NCI-H1930 (cell line): Measurements from ENCODE around the gene GPR68.
"Not testable (repeated sequence)": the region's sequence is repeated elsewhere in the genome, so short reads cannot be mapped to it uniquely, and the experiment has no call there.

Experiments
- DNase-seq, 2 experiments: peaks; one replicate each; lab custom pipeline; 2025; lab: John Stamatoyannopoulos, UW

GPR68 gene

GRCh38 chr14:91272341-91273272 is 28.1 kb upstream of the GPR68 start:
- DNase-seq, result no peak

GRCh38 chr14:91271639-91272038 is 27.1 kb upstream of the GPR68 start:
- no peak for DNase-seq

- DNase-seq, result no peak
Measured at GRCh38 chr14:91270619-91271018, 26.1 kb upstream of the GPR68 start.

- DNase-seq, result no peak
Measured at GRCh38 chr14:91270188-91270587, 25.7 kb upstream of the GPR68 start.

- DNase-seq, result no peak
Measured at GRCh38 chr14:91269076-91269991, 24.8 kb upstream of the GPR68 start.

GRCh38 chr14:91267965-91268437 is 23.5 kb upstream of the GPR68 start:
- DNase-seq, result no peak

- DNase-seq, result not testable (repeated sequence)
Measured at GRCh38 chr14:91266276-91266675, 21.8 kb upstream of the GPR68 start.

- DNase-seq, result no peak
Measured at GRCh38 chr14:91265404-91265803, 20.9 kb upstream of the GPR68 start.

GRCh38 chr14:91264151-91265150 is 19.9 kb upstream of the GPR68 start:
- DNase-seq, result no peak

GRCh38 chr14:91263329-91263728 is 18.8 kb upstream of the GPR68 start:
- no peak for DNase-seq

GRCh38 chr14:91261986-91262549 is 17.6 kb upstream of the GPR68 start:
- DNase-seq, result no peak

- no peak for DNase-seq
Measured at GRCh38 chr14:91261115-91261514, 16.6 kb upstream of the GPR68 start.

GRCh38 chr14:91258876-91259275 is 14.4 kb upstream of the GPR68 start:
- DNase-seq, result no peak

GRCh38 chr14:91258011-91258618 is 13.6 kb upstream of the GPR68 start:
- DNase-seq, result no peak

- DNase-seq, result no peak
Measured at GRCh38 chr14:91257328-91258010, 13.0 kb upstream of the GPR68 start.

GRCh38 chr14:91256661-91257060 is 12.2 kb upstream of the GPR68 start:
- DNase-seq, result no peak

- DNase-seq, result no peak
Measured at GRCh38 chr14:91255026-91255695, 10.7 kb upstream of the GPR68 start.

- DNase-seq, result no peak
Measured at GRCh38 chr14:91254461-91254860, 10.0 kb upstream of the GPR68 start.

GRCh38 chr14:91253795-91254323 is 9.4 kb upstream of the GPR68 start:
- DNase-seq, result no peak
